ENCODE measurements around the gene GCGR. TPM values are rescaled to one million over a fixed set of nuclear protein-coding genes. Genes with fewer than 3 reads are reported as not detected.

The GCGR gene
- polyA plus RNA-seq, 1 experiment: not detected

DNA sequence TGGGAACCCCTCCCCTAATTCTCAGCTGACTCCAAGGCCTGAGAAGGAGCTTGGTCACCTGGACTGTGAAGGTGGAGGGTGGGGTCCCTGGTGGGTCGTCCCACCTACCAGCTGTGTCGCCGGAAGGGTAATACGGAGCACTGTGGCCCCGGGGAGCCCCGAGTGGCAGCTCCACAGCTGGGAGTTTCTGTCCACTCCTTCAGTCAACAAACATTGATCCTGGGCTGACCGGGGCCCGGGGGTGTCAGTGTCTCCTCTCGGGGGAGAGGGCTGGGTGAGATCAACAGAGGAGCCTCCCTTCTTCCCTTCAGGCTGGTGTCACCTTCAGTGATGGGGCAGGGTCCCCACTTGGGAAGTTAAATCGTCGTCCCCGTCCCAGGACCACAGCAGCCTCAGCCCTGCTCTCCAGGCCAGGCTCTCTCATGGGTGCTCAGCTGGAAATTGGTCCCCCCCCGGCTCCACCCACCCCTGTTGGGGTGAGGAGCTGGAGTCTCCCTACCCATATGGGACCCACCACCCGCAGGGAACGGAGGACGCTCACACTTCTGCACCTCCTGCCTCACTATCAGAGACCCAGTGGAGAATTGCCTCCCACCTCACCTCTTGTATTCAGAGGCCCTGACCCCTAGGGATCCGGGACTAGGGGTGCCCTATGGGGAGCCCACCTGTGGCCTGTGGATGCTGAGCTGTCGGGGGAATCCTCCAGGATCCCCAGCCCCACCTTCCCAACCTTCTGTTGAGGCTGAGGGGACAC lies 1.9 kb downstream of the GCGR start:
- POLR2A ChIA-PET: no interaction called here
- TF ChIP-seq, protein P1, sequence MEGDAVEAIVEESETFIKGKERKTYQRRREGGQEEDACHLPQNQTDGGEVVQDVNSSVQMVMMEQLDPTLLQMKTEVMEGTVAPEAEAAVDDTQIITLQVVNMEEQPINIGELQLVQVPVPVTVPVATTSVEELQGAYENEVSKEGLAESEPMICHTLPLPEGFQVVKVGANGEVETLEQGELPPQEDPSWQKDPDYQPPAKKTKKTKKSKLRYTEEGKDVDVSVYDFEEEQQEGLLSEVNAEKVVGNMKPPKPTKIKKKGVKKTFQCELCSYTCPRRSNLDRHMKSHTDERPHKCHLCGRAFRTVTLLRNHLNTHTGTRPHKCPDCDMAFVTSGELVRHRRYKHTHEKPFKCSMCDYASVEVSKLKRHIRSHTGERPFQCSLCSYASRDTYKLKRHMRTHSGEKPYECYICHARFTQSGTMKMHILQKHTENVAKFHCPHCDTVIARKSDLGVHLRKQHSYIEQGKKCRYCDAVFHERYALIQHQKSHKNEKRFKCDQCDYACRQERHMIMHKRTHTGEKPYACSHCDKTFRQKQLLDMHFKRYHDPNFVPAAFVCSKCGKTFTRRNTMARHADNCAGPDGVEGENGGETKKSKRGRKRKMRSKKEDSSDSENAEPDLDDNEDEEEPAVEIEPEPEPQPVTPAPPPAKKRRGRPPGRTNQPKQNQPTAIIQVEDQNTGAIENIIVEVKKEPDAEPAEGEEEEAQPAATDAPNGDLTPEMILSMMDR (IDR thresholded peaks at IDR 0.05; ENCODE audit: insufficient read depth, low read depth, low read length): no peak

DNA sequence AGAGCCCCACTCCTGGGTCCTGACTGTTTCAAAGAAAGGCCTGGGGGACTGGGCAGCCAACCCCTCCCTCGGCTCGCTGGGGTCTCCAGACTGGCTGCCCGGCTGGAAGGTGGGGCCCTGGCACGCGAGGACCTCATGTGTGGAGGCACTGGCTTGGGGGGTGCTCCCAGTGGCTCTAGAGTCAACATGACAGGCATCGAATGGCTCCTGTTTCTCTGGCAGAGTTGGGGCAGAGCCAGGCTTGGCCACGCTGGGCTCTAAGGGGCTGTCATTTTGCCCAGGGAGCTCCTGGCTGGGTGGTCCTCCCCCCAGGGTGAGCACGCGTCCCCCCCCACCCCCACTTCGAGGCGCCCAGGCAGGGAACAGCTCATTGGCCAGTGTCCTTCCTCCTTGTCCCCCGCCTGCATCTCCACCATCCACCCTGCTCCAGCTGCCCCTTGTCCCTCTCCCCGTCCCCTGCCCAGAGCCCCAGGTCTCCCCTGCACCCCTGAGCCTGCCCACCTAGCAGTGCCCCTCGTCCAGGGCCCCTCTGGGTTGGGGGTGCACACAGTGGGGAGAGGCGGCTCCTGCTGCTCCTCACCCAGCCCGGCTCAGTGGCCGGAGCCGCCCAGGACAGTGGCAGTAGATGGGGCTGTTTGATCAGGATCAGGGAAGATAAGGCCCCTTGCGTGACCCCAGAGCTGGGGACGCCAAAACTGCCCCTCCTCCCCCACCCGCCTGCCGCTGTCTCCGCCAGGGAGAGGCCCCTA lies 2.7 kb downstream of the GCGR start:
- CTCF ChIA-PET: interaction anchor here (0.9 kb wide), 1 partner anchor 12 kb away, joined by 3 read pairs; no protein-coding TSS in a partner anchor
- H3K36me3 ChIP-seq (ENCODE audit: control insufficient read depth, insufficient read depth, low read length): no peaks in the 10 kb centered on the region
- TF ChIP-seq, protein P1 (IDR thresholded peaks at IDR 0.05; ENCODE audit: insufficient read depth, low read depth, low read length): no peak

More for the DNA sequence above, 1.9 kb downstream of the GCGR start:
- H3K4me3 ChIP-seq (ENCODE audit: low read depth, low read length): no peak overlapping the region
- DNase-seq (ENCODE audit: low read depth): no peak
- peaks cover 44% of the 10 kb centered on the region for H3K27me3 ChIP-seq (ENCODE audit: control insufficient read depth, insufficient read depth, low read length)
- H3K36me3 ChIP-seq (ENCODE audit: control insufficient read depth, insufficient read depth, low read length): no peaks in the 10 kb centered on the region
- CTCF ChIA-PET: interaction anchor here (0.5 to 1.0 kb wide), 3 partner anchors 64 to 86 kb away, joined by 3 read pairs; no protein-coding TSS in a partner anchor

DNA sequence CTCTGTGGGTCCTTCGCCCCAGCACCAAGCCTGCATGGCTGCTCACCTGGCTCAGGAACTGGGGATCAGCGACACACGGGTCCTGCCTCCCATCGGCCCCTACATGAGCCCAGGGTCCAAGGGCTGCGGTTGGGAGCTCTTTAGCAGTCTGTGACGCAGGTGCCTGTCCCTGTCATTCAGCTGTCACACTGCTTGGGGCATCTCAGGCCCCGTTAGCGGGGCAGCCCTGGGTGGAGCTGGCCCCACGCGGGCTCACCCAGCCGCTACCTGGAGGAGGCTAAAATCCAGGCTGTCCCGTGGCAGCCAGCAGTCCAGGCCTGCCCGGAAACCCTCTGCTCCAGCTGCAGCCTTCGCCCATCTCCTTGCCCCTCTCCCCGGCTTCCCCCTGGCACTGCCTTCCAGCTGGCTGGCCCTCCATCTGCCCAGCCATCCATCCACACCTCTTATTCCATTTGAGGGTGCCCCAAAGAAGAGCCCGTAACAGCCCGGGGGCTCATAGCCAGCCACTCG lies 3.3 kb downstream of the GCGR start:
- ChIA-PET POLR2A (no interaction called here), CTCF (interaction anchor here (0.9 to 1.6 kb wide), 2 partner anchors 12 to 15 kb away, joined by 3 to 4 read pairs; no protein-coding TSS in a partner anchor)
- no peak overlapping the region for H3K4me3 ChIP-seq (ENCODE audit: low read depth, low read length)
- peaks cover 33% of the 10 kb centered on the region for H3K27me3 ChIP-seq (ENCODE audit: control insufficient read depth, insufficient read depth, low read length)
- DNase-seq (ENCODE audit: low read depth): no peak
- no peaks in the 10 kb centered on the region for H3K36me3 ChIP-seq (ENCODE audit: control insufficient read depth, insufficient read depth, low read length)
- TF ChIP-seq, protein P1 (IDR thresholded peaks at IDR 0.05; ENCODE audit: insufficient read depth, low read depth, low read length): no peak

More for the DNA sequence above, 2.7 kb downstream of the GCGR start:
- Histone ChIP-seq H3K4me3 (ENCODE audit: low read depth, low read length) (no peak overlapping the region), H3K27me3 (ENCODE audit: control insufficient read depth, insufficient read depth, low read length) (peaks cover 39% of the 10 kb centered on the region)
- no peak for DNase-seq (ENCODE audit: low read depth)
- POLR2A ChIA-PET: no interaction called here

DNA sequence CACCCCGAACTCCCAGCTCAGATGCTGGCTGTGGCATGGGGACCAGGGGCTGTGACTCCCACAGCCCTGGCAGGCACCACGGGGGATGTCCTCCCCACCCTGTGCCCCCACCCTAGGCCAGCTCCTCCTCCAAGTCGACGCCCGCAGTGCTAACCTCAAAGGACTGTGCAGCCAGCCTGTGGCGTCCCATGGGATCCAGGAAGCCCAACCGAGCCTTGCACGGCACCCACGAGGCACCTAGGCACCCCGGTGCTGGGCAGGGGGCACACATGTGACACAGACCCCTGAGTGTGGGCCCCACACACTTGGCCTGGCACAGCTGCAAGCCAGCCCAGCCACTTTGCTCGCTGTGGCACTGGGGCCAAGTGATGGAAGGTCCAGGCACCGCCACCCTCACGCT lies 3.9 kb downstream of the GCGR start:
- Histone ChIP-seq H3K36me3 (ENCODE audit: control insufficient read depth, insufficient read depth, low read length) (no peaks in the 10 kb centered on the region), H3K27me3 (ENCODE audit: control insufficient read depth, insufficient read depth, low read length) (peaks cover 27% of the 10 kb centered on the region), H3K4me3 (ENCODE audit: low read depth, low read length) (no peak overlapping the region)
- POLR2A ChIA-PET: no interaction called here
- DNase-seq (ENCODE audit: low read depth): no peak
- TF ChIP-seq, protein P1 (IDR thresholded peaks at IDR 0.05; ENCODE audit: insufficient read depth, low read depth, low read length): no peak
- CTCF ChIA-PET: interaction anchor here (0.9 to 1.6 kb wide), 2 partner anchors 13 to 14 kb away, joined by 3 to 4 read pairs; no protein-coding TSS in a partner anchor

Measured in BJ (cell line).